GM19455 (cell line): Measurements from ENCODE around the gene GRM5.
"Not testable (repeated sequence)": the region's sequence is repeated elsewhere in the genome, so short reads cannot be mapped to it uniquely, and the experiment has no call there.

ENCODE experiments used
- ATAC-seq: cut with Tn5 transposase; IDR thresholded peaks from one replicate; pipeline ENCODE4 v1.9.1; 2021; ENCODE audit not compliant: unreplicated experiment

Gene GRM5

GRCh38 chr11:89065651-89066201, at the start of gene GRM5:
GRM5 (minus strand) TSS chr11:89065982; CDS start chr11:89047872, 18,110 bp downstream.
- not testable (repeated sequence) for ATAC-seq

GRCh38 chr11:89097956-89098355, 32.2 kb upstream of the GRM5 start:
- peak; percentile 67 for ATAC-seq

DNA sequence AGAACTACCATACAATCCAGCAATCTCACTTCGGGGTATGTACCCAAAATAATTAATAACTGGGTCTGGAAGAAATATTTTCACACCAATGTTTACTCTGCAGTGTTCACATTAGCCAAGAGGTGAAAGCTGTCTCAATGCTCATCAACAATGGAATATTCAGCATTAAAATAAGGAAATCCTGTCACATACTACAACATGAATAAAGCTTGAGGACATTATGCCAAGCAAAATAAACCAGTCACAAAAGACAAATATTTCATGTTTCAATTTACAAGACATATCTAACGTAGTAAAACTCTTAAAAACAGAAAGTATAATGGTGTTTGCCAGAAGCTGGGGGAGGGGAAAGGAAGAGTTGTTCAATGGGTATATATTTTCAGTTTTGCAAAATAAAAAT, 28.0 kb upstream of the GRM5 start:
- not testable (repeated sequence) for ATAC-seq

- ATAC-seq, result not testable (repeated sequence)
Observed at GRCh38 chr11:89084951-89085350, 19.2 kb upstream of the GRM5 start.

DNA sequence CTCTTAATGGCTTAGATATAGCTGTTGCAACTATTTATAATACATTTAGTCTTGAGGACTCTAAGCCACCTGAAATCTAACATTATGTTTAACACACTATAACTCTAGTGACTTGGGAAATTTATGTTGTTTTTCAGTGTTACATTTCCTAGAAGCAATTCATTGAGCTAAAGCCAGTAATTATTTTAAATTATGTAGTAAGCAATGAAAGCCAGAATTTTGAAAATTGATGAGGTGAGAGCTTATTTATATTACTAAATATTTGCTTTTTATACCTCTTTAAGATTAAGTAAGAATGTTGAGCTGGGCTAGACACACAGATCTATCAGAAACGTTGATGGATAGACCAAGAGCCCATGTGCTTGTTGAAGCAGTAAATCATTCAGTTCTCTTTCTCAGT, 5.1 kb upstream of the GRM5 start:
- not testable (repeated sequence) for ATAC-seq

- ATAC-seq, result no peak
Observed at GRCh38 chr11:89067264-89067663, 1.5 kb upstream of the GRM5 start.

GRCh38 chr11:89065066-89065465, 716 bp downstream of the GRM5 start:
- no peak for ATAC-seq

GRCh38 chr11:89063481-89063951, 2.3 kb downstream of the GRM5 start:
- ATAC-seq, result not testable (repeated sequence)

GRCh38 chr11:89062771-89063298, 2.9 kb downstream of the GRM5 start:
- not testable (repeated sequence) for ATAC-seq

GRCh38 chr11:89061839-89062238, 3.9 kb downstream of the GRM5 start:
- ATAC-seq, result not testable (repeated sequence)

GRCh38 chr11:89057406-89057805, 8.4 kb downstream of the GRM5 start:
- not testable (repeated sequence) for ATAC-seq

DNA sequence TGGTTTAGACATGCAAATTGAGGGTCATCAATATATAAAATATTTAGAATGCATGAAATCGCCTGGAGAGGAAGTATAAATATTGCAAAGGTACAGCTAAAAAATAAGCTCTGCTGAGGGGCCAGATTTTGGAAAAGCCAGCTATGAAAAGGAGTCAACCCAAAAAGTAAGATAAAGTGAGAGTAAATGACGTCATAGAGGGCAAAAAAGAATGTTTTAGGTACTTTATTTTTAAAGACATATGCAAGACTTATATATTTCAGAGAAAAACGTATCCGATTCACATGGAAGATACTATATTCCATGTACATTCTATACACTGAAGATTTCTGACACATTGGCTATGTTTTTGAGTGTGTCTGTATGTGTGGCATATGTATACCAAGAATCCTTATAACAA, 13.6 kb downstream of the GRM5 start:
- no peak for ATAC-seq

GRCh38 chr11:89047159-89047558, 18.6 kb downstream of the GRM5 start:
- ATAC-seq, result not testable (repeated sequence)

DNA sequence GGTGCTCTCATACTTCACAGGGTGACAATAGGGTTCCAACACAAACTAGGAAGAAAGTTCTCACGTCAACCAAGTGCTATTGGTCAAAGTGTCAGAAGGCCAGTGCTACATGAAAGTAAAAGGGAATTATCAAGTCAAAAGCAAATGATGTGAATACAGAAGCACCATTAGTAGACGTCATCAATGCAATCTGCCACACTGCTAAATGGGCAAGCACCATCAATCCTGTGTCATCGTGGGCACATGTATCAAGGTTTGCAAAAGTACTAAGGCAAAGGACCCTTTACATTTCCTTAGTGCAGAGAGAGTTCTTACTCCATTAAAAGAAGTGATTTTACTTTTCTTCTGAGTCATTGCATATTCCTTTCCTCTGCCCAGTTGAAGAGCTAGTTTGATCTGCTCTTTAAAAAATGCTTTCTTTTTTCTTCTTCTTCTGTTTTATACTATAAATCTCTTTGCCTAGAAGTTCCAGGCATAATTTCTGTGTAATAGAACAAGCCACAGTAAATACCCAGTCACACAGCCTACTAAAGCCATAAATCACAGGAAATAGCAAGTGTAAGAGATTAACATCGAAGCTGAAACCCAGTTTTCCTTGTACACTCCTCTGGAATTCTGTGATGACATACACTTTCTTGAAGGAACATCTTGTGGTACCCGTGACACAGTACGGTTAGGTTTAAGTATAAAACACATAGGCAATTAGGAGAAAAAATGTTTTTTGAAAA, 21.8 kb downstream of the GRM5 start:
- ATAC-seq, result not testable (repeated sequence)

GRCh38 chr11:89029671-89030070, 36.1 kb downstream of the GRM5 start:
- ATAC-seq, result not testable (repeated sequence)

DNA sequence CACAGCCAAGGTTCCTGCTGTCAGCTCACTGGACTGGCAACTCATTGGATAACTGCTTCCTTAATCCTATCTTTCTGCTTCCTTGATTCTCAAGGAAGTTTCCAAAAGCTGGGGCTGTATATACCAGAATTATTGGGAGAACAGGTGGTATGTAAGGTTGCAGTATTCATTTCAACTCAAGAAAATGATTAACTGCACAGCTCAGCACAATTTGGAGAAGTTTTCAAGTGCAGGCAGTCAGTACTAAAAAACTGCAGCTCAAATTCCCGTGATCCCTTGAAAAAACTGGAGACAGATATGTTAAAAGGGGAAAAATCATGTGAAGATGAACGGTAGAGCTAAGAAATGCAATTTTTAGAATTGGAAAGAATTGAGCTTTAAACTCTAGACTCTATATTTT, 44.4 kb downstream of the GRM5 start:
- ATAC-seq, result no peak

DNA sequence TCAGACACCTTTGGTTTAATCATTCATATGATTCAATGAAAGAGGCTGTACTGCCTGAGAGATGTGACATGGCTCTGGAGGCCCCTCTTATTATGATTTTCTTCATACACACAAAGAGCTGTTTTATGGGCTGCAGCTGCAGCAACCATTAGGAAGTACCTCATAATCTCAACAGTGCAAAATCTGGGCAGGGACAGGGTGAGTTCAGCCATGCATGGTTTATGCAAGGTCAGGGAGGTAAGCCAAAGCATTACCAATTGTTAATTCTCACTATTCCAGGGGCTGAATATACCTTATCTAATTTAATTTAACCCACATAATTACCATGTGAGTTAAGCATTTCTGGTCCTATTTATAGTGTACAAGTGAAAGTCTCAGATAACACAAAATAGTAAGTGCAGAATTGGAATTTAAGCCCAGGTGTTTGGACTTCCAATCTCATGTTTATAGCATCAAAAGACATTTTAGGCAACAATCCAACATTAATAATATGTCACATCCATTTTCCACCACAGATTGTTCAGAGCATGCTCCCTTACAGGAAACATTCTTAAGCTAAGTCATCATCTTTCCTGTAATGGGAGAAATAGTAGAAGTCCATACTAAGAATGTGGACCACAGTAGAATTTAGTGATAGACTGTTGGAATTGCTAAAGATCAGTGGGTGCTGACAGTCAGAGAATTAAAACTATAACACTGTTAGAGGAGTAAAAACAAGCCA, 45.8 kb downstream of the GRM5 start:
- ATAC-seq, result not testable (repeated sequence)

DNA sequence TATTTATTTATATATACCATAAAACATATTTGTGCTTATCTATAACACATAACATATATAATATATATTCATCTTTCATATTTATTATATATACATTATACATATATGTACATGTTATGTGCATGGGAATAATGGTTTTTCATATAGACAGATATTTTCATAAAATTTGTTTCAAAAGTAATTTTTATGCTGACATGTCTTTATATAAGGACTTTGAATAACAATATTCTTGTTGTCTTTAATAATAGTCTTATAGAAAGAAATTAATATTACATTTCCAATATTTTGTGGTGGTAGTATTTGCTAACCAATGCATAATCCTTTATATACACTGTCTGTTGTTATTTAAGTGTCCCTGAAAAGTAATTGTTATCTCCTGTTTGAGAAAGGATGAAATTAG, 49.6 kb downstream of the GRM5 start:
- no peak for ATAC-seq

DNA sequence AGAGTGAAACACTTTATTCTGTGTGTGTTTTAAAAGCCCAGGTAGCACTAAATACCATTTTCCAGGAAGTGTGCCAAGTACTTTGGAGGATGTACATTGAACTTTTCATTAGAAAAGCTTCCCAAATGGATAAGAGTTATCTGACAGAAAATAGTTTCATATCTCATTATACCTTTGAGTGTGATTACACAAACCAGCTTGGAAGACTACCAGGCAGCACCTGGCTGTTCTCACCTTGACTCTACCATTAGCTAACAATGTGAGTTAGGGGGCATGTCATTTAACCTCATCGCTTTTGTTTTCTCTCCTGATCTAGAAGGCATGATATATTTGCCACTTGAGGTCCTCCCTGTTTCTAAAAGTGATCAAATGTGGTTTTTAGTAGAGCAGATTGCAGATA, 50.2 kb downstream of the GRM5 start:
- no peak for ATAC-seq

DNA sequence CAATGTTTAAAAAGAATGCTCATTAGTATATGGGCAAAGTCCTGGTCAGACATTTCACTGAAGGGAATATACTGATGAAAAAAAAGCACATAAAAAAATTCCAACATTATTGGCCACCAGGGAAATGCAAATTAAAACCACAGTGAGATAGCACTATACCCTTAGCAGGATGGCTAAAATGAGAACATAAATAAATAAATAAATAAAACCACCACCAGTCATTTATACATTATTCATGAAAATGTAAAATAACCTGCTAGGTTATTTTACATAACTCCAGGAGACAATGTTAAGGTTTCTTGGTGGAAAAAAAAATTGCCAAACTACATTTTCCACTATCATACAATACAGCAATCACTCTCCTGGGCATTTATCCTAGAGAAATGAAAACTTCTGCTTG, 64.9 kb downstream of the GRM5 start:
- ATAC-seq, result not testable (repeated sequence)

DNA sequence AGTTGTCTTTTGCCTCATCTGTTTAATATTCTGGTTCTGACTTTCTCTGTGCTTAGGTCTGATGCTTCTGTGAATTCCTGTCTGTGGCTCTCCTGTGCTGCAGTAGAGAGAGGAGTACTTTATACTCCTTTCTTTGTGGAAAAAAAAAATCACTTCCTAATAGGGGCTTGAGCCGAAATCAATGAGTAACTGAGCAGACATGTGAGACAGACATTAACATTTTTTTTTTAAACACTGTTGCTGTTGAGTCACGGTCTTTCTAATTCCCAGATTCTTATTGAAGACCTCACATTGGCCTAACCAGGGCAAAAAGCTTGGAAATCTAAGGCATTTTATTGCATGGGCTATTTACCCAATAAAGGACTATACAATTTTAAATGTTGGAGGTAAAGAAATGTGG, 86.1 kb downstream of the GRM5 start:
- ATAC-seq, result no peak

GRCh38 chr11:88978992-88979391, 86.8 kb downstream of the GRM5 start:
- not testable (repeated sequence) for ATAC-seq
